ENCODE results near the gene RPGRIP1L. TPM values are rescaled to one million over a fixed set of nuclear protein-coding genes. Genes with fewer than 3 reads are reported as not detected.
"Not testable (repeated sequence)": the region's sequence is repeated elsewhere in the genome, so short reads cannot be mapped to it uniquely, and the experiment has no call there.

Gene RPGRIP1L
- total RNA-seq, 1 donor from 2014 or later, result 10.8 TPM

GRCh38 chr16:53689636-53690035, 14.0 kb downstream of the RPGRIP1L start:
- H3K27ac Mint-ChIP-seq (ENCODE audit: unreplicated experiment), result no peak overlapping the region

GRCh38 chr16:53686710-53687109, 16.9 kb downstream of the RPGRIP1L start:
- Mint-ChIP-seq H3K27ac (ENCODE audit: unreplicated experiment) (no peak overlapping the region), H3K36me3 (ENCODE audit: low read depth) (peaks cover 19% of the 10 kb centered on the region)
- DNase-seq (ENCODE audit: low spot score), result no peak

More at GRCh38 chr16:53689636-53690035, 14.0 kb downstream of the RPGRIP1L start:
- no peaks in the 10 kb centered on the region for H3K4me1 Mint-ChIP-seq (ENCODE audit: low read depth)
- DNase-seq (ENCODE audit: low spot score), result no peak
- no peak for TF ChIP-seq CTCF (IDR thresholded peaks at IDR 0.05)
- peaks cover 10% of the 10 kb centered on the region for H3K9me3 Mint-ChIP-seq (ENCODE audit: low read depth)
- H3K27me3 Mint-ChIP-seq (ENCODE audit: low read depth), result no peaks in the 10 kb centered on the region
- H3K4me3 Mint-ChIP-seq (ENCODE audit: unreplicated experiment), result no peak overlapping the region
- peaks cover 22% of the 10 kb centered on the region for H3K36me3 Mint-ChIP-seq (ENCODE audit: low read depth)

GRCh38 chr16:53685334-53685733, 18.3 kb downstream of the RPGRIP1L start:
- peaks cover 10% of the 10 kb centered on the region for H3K9me3 Mint-ChIP-seq (ENCODE audit: low read depth)
- peaks cover 18% of the 10 kb centered on the region for H3K36me3 Mint-ChIP-seq (ENCODE audit: low read depth)
- H3K4me1 Mint-ChIP-seq (ENCODE audit: low read depth); H3K4me3 Mint-ChIP-seq (ENCODE audit: unreplicated experiment); DNase-seq (ENCODE audit: low spot score); H3K27ac Mint-ChIP-seq (ENCODE audit: unreplicated experiment); H3K27me3 Mint-ChIP-seq (ENCODE audit: low read depth): not testable (repeated sequence)

More at GRCh38 chr16:53686710-53687109, 16.9 kb downstream of the RPGRIP1L start:
- Mint-ChIP-seq H3K9me3 (ENCODE audit: low read depth) (peaks cover 10% of the 10 kb centered on the region), H3K27me3 (ENCODE audit: low read depth) (no peaks in the 10 kb centered on the region), H3K4me1 (ENCODE audit: low read depth) (no peaks in the 10 kb centered on the region), H3K4me3 (ENCODE audit: unreplicated experiment) (no peak overlapping the region)
- no peak for TF ChIP-seq CTCF (IDR thresholded peaks at IDR 0.05)

GRCh38 chr16:53681354-53681753, 22.3 kb downstream of the RPGRIP1L start:
- Mint-ChIP-seq H3K36me3 (ENCODE audit: low read depth) (peaks cover 16% of the 10 kb centered on the region), H3K27ac (ENCODE audit: unreplicated experiment) (no peak overlapping the region), H3K27me3 (ENCODE audit: low read depth) (no peaks in the 10 kb centered on the region), H3K4me1 (ENCODE audit: low read depth) (no peaks in the 10 kb centered on the region), H3K9me3 (ENCODE audit: low read depth) (peaks cover 10% of the 10 kb centered on the region), H3K4me3 (ENCODE audit: unreplicated experiment) (no peak overlapping the region)
- no peak for DNase-seq (ENCODE audit: low spot score)
- no peak for TF ChIP-seq CTCF (IDR thresholded peaks at IDR 0.05)

GRCh38 chr16:53680756-53681155, 22.9 kb downstream of the RPGRIP1L start:
- peaks cover 10% of the 10 kb centered on the region for H3K9me3 Mint-ChIP-seq (ENCODE audit: low read depth)
- H3K4me1 Mint-ChIP-seq (ENCODE audit: low read depth), result no peaks in the 10 kb centered on the region
- TF ChIP-seq CTCF (IDR thresholded peaks at IDR 0.05), result no peak
- H3K4me3 Mint-ChIP-seq (ENCODE audit: unreplicated experiment), result no peak overlapping the region
- no peaks in the 10 kb centered on the region for H3K27me3 Mint-ChIP-seq (ENCODE audit: low read depth)
- H3K36me3 Mint-ChIP-seq (ENCODE audit: low read depth), result peaks cover 15% of the 10 kb centered on the region
- no peak for DNase-seq (ENCODE audit: low spot score)
- H3K27ac Mint-ChIP-seq (ENCODE audit: unreplicated experiment), result no peak overlapping the region

- TF ChIP-seq CTCF (IDR thresholded peaks at IDR 0.05), result no peak
- DNase-seq (ENCODE audit: low spot score), result no peak
- Mint-ChIP-seq H3K36me3 (ENCODE audit: low read depth) (peaks cover 5% of the 10 kb centered on the region), H3K9me3 (ENCODE audit: low read depth) (no peaks in the 10 kb centered on the region), H3K27me3 (ENCODE audit: low read depth) (no peaks in the 10 kb centered on the region), H3K27ac (ENCODE audit: unreplicated experiment) (no peak overlapping the region), H3K4me1 (ENCODE audit: low read depth) (no peaks in the 10 kb centered on the region), H3K4me3 (ENCODE audit: unreplicated experiment) (no peak overlapping the region)
Observed at GRCh38 chr16:53678756-53679343, 24.8 kb downstream of the RPGRIP1L start.

Measured in chondrocyte (in vitro differentiated cells).